Stimulated activated CD8-positive, alpha-beta memory T cell treated with anti-CD3 and anti-CD28 coated beads, Interleukin-4, amount 100 ng/mL, for 1 hour (primary cell): Measurements from ENCODE around the gene THBD.

Experiments
- DNase-seq, 2 donors: peaks; one replicate each; pipeline ENCODE4 v3.0.0-alpha.2; 2020; ENCODE audit warnings: low read depth in 2 of 2, low spot score in 1 of 2

THBD gene

DNA sequence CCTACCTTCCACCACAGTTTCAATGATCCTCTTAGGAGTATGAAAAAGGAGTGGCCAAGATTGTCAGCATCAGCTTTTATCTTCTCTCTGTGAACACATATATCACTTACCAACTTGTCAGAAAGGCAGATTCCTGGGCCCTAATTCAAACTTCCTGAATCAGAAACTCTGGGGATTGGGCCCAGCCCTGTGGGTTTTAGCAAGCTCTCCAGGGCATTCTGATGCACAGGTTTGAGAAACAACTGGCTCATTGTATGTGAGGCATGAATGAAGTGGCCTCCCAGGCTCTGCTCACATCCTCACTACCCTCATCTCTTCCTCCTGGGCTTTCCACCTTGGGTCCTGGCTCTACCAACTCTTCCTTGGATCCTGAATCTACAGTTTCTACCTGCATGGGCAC lies 13.2 kb upstream of the THBD start:
- no peak for DNase-seq

DNA sequence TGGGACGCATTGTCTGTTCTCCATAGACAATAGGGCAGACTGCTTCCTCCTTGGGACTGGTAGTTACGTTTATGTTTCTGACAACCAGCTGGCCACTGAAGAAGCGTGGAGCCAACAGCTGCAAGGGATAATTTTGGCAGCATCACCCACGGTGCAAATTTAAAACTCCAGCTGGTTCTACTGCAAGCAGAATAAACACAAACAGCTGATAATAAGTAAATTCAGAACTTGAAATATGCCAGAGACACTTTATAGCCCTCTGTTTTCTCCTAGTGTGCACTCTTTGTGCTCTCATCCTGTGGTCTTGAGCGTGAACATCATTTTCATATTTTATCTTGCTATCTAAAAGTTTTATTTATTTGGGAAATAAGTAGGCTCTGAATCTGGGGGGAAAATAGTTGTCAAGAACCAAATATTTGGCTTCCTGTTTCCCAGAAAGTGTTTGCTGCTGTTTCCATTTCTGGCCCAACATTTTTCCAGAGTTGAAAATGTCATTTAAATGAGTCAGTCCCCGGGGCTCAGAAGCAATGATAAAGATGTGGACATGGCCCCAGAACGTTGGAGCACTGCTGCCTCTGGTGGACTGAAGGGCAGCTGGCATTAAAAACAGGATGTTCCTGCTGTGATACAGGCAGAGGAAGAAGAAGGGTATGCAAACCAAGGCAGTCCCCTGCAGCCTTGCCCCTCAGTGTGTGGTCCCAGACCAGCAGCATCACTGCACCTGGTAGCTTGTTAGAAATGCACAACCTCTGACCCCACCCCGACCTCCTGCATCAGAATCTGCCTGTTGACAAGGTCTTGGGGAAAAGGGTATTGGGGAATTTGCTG lies 12.5 kb upstream of the THBD start:
- no peak for DNase-seq

DNA sequence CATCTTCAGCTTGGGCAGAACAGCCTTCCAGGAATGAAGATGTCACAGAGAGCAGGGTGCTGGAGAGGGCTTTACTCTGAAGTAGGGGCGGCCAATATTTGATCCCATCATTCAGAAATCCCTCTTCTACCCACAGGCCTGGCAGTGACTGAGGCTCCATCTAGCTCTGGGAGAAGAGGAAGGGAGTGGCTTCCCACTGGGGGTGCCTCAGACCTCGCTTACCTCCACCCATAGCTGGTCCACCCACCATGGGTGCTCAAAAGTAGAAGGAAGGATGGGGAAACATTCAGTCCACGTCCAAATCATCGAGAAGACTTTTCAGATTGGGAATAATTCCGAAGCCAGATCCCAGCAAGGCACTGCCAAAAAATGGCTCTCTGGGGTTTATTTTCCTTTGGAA lies 11.8 kb upstream of the THBD start:
- no peak for DNase-seq

DNA sequence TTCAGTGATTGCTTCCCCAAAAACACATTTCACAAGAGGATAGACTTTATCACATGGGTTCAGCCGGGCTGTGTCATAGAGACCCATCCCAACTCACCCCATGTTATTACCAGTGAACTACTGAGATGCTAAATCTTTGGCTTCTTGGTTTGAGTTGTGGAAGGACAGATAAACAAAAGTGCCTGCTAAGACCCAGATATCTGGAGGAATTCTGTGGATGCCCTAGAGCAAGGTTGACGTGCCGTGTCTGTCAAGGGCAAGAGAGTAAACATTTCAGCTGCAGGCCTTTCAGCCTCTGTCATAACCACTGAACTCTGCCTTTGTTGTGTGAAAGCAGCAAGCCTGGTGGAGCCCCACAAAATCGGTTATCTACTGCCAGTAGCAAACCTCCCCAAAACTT lies 11.2 kb upstream of the THBD start:
- no peak for DNase-seq

DNA sequence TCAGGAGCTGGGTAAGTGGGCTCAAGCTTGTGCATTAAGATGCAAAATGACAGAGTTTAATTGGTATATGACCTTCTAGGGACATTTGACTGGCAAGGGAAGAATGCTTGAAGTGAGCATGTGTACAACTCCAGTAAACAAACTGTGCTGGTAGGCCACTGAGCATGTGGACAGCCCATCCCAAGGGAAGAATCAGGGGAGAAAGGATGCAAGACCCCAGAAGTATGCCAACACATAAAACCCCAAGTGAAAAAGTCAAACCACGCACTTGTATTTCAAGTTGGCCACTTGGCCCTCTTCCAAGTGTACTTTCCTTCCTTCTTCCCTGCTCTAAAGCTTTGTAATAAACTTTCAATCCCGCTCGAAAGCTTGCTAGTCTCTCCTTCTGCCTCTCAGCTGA lies 10.4 kb upstream of the THBD start:
- DNase-seq, result no peak

DNA sequence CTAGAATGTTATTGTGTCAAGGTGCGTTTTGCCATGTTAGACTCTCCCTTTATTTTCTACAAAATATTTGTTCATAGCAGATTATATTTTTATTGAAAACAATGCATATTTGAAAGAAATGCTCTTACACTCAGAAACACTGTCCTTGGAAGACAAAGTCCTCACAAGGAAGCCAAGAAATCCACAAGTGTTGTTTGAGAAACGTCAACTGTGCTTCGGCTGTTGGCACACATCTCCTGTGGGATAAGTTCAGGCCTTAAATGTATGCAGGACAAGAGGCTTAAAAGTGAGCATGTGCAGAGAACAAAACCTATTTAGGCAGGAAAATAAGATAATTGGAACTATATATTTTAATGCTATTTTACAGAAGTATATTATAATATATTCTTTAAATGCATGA lies 9.5 kb upstream of the THBD start:
- DNase-seq, result no peak

DNA sequence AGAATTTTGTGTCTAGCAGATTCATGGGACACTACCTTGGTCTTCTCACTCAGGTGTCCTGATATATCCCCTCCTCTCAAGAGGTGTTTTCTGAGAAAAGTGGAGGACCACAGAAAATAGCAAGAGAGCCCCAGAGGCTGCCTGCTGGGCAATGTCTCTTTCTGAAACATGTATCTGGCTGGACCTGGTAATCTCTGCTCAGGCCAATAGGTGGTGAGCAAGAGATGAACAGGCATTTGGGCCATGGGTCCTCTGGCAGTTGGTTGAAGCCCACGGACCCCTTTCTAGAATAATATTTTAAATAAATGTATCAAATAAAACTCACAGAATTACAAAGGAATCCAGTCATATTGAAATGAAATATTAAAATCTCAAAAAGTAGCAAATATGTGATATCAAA lies 8.8 kb upstream of the THBD start:
- no peak for DNase-seq

DNA sequence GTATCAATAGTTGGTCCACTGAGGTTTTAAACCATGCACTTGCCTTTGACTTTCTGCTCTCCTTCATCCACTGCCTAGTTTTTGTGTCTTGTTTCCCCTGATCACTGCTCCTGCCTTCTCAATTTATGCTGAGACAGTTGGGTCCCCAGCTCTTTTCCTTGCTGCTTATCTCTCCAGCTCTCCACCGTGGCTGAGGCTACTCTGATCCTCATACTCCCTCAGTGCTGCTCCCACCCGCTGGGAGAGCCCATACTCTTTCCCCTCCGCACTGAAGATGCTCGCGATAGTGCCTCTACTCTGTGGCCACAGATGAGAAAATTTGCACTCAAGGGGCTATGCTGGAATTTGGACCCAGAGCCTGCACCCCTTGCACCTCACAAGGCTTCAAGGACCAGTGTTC lies 3.4 kb upstream of the THBD start:
- DNase-seq, result no peak

DNA sequence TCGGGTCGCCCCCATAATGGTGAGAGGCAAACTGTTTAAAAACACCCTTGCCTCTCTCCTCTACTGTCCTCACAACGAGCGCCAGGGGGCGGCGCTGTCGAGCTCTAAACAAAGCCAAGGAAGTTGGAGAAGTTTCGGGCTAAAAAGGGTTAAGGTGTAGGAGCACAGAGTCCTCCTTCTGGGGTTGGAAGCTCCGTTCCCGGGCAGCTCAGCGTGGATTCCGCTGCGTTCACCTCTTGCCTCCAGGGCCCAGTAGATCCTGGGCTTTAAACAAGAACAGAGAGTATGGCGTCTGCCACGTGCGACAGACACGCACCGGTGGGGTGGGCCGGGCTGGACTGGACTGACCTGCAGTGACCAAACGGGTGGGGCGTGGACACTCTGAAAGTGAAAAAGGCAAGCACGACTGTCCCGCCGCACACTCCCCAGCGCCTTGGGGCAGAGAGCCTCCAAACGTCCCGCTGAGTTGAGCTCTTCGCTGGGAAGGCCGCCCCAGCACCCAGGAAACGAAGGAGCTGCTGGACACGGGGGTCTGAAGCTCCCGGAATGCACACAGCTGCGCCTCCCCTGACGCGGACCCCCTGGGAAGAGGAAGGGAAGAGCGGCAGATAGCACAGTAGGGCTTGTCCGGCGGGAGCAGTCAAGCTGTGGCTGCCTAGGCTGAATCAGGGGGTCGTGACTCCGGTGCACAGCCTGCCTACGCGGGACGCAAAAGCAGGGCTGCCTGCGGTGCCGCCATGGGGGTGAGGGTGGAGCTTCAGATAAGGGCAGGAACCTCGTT lies 1.6 kb upstream of the THBD start:
- DNase-seq, result no peak

DNA sequence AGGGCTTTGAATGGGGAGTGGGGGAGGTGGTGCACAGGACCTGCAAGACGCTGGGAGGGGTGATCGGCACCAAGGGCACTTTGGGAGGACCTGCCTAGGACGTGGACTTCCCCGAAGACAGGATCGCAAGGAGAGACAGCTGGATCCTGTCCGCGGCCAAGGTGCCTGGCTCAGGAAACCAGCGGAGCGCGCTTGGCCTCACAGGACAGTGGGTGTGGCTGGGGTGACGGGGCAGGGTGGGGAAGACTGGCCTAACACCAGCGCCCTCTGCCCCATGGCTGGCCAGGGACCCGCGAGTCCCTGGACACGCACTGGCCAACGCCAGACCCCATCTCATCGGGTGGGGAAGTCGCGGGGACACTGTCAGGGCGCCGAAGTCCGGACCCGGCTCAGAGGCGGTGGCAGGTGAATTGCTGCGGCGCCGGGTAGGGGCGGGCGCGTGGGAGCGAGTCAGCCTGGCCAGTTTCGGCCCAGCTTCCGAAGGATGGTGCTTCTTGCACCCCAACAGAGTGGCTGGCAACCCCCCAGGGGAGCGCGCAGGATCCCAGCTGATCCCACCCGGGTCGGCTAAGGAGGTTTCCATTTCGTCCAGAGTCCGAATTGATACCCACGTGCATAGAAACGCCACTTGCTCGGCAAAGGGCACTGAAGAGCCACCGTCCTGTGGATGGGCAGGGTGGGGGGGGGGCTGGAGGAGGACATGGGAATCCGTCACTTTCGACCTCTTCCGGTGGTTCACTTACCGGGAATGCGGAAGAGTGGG lies 785 bp upstream of the THBD start:
- no peak for DNase-seq

DNA sequence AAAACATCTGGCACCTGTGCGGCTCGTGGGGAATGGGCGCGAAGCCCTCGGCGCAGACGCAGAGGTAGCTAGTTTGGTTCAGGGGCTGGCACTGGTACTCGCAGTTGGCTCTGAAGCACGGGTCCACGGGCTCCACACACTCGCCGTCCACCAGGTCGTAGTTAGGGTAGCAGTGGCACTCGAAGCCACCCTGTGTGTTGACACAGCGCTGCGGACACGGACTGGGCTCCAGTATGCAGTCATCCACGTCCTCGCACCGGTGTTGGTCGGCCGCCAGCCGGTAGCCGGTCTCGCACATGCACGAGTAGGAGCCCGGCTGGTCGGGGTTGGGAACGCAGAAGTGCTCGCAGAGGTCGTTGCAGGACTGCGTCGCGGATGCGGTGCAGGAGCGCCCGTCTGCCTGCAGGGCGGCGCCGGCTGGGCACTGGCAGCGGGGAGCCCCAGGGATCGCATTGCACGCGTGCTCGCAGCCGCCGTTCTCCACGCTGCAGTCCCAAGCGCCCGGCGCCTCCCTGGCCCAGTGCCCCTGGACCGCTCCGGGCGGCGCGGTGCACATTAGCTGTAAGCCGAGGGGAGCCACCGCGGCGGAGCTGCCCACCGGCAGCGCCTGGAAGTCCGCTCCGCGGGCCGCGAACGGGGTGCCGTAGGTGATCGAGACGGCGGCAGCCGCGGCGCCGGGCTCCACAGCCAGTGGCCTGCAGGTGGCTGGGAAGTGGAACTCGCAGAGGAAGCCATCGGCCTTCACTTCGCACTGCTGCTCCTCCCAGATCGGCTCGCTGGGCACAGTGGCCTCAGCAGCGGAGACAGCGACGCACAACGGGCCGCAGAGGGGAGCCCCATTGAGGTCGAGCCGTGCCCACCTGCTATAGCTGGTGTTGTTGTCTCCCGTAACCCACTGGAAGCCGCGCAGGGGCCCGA lies 930 bp downstream of the THBD start:
- DNase-seq, result no peak

DNA sequence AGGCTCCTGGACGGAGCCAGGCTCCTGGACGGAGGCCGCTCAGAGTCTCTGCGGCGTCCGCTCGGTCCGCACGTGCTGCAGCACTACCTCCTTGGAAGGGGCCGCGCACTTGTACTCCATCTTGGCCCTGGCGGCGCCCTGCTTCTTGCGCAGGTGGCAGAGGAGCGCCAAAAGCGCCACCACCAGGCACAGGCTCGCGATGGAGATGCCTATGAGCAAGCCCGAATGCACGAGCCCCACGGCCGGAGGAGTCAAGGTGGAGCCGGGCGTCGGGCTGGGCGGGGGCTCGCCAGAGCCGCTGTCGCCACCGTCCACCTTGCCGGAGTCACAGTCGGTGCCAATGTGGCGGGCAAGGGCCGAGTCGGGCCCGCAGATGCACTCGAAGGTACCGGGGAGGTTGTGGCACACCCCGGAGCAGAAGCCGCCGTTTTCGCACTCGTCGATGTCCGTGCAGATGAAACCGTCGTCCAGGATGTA lies 1.7 kb downstream of the THBD start:
- no peak for DNase-seq

DNA sequence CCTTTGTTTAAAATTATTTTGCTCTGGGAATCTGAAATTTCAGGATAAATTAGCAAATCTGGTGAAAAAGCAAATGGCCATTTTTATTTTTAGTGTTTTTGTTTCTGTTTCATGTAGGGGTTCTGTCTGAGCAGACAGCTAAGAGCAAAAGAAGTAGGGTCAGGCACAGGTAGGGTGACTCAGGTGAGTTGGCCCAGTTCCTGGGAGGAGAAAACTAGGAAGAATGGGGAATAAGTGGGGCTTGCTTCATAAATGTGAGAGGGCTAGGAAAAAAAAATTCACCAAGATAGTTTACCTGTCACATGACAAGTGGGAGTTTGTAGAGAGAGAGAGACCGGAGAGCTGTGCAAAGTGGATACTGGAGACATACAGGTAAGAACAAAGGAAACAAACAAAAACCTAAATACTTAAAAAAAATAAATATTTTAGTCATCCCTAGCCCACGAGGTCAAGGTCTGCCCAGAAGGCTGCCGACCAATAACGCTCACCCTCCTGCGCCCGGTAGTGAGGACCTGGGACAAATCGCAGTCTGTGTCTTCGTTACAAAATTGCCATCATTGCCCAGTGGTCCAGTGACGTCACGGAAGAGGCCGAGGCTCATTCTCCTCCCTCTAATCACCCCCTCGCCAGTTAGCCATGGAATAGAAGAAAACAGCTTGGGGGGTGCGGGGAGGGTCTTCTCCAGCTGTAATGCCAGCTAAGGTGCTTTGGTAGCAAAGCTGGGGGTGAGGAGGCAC lies 2.3 kb downstream of the THBD start:
- no peak for DNase-seq

DNA sequence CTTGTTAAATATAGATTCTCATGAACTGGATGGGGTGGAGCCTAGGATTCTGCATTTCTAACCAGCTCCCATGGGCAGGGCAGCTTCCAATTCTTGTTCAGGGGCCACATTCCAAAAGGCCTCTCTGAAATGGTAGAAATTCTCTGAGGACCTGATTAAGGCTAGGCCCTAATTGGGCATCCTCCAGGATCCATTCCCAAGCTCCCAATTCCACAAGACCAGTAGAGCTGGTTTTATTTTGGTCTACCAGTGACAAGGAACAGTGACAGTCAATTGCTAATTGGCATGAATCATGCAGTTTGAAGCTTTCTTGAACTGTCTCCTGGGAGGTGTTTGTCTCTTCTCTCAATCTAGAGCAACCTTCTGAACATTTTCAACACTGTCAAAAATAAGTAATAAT lies 3.0 kb downstream of the THBD start:
- no peak for DNase-seq

DNA sequence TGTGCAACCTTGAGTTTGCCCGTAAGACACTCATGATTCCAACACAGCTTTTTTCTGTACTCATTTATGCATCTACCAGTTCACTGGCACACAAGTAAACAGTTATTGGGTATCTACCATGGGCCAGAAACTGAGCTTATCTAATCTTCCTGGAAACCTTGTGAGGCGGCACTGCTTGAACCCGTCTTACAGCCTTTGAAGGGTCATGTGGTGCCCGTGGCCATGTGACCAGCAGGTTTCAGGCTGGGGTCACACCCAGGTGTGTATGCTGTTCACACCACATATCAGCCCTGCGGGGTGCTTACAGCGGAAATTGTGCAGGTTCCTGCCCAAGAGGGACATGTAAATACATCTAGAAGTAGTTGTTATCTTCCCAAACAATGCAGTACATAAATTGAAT lies 6.1 kb downstream of the THBD start:
- DNase-seq, result no peak

DNA sequence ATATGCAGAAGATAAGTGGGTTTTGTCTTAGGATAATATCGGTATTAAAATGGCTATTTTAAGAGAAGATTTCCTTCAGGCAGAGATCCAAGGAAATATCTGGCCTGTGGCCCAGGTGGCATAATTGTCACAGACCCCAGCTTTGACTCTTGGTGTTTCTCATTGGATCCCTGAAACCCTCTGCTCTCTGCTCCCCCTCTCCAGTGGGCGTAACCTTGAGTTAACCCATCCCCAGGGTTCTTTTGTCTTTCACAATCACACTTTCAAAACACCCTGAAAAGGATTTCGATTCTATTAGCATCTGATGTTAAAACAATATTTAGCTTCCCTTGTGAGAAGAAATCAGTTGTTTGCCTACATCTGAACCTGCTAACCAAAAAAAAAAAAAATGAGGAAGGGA lies 7.2 kb downstream of the THBD start:
- DNase-seq, result no peak

DNA sequence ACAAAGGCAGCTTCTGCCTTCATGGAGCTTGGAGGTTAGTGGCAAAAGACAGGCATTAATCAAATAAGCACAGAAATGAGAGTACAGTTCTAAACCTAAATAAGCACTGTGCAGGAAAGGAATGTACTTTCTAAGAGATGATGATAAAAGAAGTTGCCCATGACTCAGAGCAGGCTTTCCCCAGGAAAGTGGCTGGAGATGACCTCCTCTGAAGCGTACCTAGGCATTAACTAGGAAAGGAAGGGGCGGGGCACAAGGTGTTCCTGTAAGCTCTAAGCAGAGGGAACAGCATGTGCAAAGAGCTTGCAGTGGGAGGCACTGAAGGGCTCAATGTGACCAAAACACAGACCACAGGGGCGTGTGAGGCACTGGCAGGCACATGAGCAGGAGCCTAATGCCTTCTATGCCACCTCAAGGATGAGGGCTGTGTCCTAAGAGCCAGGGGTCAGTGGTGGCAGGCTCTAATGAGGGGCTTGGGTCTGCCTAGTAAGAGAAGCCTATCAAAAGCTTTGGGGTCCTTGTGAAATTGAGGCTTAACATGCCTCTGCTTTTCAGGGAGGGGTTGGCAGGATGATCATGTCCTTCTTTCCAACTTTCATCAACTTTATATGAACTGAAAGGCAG lies 9.5 kb downstream of the THBD start:
- no peak for DNase-seq

DNA sequence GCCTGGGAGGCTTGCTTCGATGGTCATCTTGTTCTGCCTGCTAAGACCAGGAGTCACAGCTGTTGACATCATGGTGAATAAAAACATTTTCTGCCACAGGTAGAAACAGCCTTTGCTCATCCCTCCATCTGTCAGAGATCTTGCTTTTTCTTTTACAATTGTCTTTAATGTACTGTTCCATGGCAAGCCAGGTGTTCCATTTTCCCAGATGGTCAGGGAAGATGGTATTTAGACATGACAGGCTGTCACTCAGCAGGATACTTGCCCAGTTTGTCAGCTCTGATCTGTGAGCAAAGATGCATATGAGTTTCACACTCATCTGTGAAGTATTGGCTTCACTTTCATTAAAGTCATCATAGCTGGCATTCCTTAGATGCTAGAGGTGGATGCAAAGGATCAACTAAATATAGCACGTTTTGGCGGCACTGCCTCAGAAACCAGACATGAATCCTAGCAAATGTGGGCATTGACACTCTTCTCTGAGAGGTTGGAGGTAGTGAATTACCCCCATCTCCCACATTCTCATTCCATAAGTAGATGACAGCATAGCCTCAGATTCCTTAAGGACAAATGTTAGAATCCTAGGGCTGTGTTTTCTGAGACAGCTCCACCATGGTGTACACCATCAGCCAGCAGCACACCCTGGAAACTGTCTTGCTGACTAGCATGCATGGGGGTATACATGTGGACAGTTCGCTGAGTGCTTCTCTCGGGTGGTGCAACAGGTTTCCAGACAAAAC lies 10.2 kb downstream of the THBD start:
- no peak for DNase-seq

DNA sequence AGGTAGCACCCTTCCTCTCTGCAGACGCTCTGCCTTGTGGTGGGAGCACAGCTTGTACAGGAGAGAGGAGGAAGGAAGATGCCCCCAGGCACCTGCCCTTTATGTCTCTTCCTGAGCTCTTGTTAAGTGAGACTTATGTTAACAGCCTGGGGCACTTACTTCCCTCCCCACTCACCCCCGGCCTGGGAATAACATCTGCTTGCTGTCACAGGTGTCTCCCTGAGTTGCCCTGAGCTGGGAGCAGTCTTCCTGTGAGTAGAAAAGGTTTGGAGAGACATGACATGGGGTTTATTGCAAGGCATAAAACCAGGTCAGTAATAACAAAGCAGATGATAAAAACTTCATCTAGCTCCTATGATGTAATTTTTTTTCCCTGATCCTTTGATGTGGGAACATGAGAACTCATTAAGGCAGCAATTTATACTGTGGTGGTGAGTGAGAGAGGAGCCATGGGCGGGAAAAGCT lies 12.4 kb downstream of the THBD start:
- DNase-seq, result no peak
